ENCODE measurements around the gene TXNDC9. TPM values are rescaled to one million over a fixed set of nuclear protein-coding genes. Genes with fewer than 3 reads are reported as not detected.

The TXNDC9 gene, protein sequence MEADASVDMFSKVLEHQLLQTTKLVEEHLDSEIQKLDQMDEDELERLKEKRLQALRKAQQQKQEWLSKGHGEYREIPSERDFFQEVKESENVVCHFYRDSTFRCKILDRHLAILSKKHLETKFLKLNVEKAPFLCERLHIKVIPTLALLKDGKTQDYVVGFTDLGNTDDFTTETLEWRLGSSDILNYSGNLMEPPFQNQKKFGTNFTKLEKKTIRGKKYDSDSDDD
- total RNA-seq (2021; fragmentation: NEBNext Ultra II Directional; extraction: Animal tissue kit (Norgen Biotek cat#: 25700)), result 33.0 and 35.6 TPM in 2 replicates
- 9.5 and 12.9 TPM in 2 replicates for polyA plus RNA-seq (2011; rRNA removed)
- polyA plus RNA-seq (2011; cell fraction: cytosol; rRNA removed), result 19.9 TPM
- polyA plus RNA-seq (2011; cell fraction: nucleus; rRNA removed), result 6.4 TPM
- 19.5 to 42.0 TPM (median 23.5 TPM) in 4 replicates for polyA plus RNA-seq (2012, experiment 1 of 2)
- polyA plus RNA-seq (2012, experiment 2 of 2), result 12.6 TPM
- 29.2 TPM for polyA plus RNA-seq (2013, experiment 1 of 2)
- 28.4 TPM for polyA plus RNA-seq (2013, experiment 2 of 2)
- 21.5 and 22.2 TPM in 2 replicates for polyA minus RNA-seq (2011; rRNA and poly(A)+ RNA removed)
- 9.2 TPM for polyA minus RNA-seq (2011; cell fraction: cytosol; rRNA and poly(A)+ RNA removed)
- polyA minus RNA-seq (2011; cell fraction: nucleus; rRNA and poly(A)+ RNA removed), result 19.6 TPM
- long read RNA-seq, experiment 1, transcript TXNDC9-202 (4 exons, 1,111 nt), result minor isoform, 7 of 87 reads
- long read RNA-seq, experiment 1, transcript TXNDC9-201 (5 exons, 1,637 nt), result major isoform, 53 of 87 reads
- long read RNA-seq, experiment 1, partial matches to known transcripts, result 21 of 87 reads
- long read RNA-seq, experiment 1, other reads (novel, unspliced or antisense), result 5 of 87 reads
- long read RNA-seq, experiment 2, transcript TXNDC9-201 (5 exons, 1,637 nt), result major isoform, 115 of 127 reads
- long read RNA-seq, experiment 2, partial matches to known transcripts, result 2 of 127 reads
- long read RNA-seq, experiment 2, other reads (novel, unspliced or antisense), result 4 of 127 reads

DNA sequence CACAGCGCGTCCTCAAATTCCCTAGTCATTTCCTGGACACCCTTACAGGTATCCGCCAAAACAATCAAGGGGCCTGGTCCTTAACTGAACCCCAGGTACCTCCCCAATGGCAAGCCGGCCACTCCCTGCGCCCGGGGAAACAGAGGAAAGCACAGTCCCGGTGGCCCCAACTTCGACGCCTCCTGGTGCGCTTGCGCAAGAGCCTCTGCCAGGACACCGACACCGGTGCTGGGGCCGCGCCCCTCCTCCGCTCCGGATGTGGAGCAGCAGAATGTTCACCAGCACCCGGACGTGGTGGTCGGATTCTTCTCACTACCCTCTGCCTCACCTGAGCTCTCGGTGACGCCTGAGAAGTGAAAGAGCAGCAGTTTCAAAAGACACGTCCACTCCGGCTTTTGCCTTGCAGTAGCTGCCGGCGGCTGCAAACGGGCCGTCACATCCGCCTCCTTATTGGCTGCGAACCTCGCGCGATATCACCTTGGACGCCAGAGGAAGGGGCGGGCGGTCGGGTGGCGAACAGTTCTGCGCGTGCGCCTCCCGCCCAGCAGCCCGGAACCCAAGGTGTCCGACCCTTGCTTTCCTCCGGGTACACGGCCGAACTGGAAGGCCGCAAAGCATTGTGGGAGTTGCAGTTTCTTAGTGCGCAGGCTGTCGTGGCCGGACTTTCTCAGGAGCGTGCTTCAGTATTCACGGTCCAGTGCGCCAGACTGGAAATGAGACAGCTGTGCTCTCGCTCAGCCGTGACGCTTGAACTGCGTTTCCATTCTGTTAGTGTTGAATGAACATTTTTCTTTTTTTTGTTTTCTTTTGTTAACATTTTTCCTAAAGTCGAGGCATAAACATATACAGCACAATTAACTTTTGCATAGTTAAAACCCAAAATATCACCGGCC, at the start of gene TXNDC9:
Gene TXNDC9 (minus strand): TSS at position 423 of the 893 bp plus-strand sequence. CDS start 3,123 bp downstream, outside the sequence.
- peak within 1 kb of the TSS; percentile 91 for H2AFZ ChIP-seq (ENCODE audit: low read length)
- peak within 1 kb of the TSS; percentile 88 for H3K27ac ChIP-seq (ENCODE audit: low read depth, low read length)
- H2BK20ac ChIP-seq (ENCODE audit: low read length), result no peak within 1 kb of the TSS
- H4K91ac ChIP-seq (replicated peaks; ENCODE audit: insufficient read length, low read length), result peak within 1 kb of the TSS; percentile 85
- 1% methylated on average over 60 of the region's 60 CpGs; no CpG with 5 or more reads in 1 of the 2 experiments for WGBS, 2 experiments (ENCODE audit: extremely low coverage in 1 of 2, insufficient coverage in 1 of 2, insufficient read length in 1 of 2, insufficient replicate concordance in 2 of 2, low coverage in 1 of 2, low lambda C conversion rate in 2 of 2, missing lambda C conversion rate in 1 of 2)
- H3K9me3 ChIP-seq (ENCODE audit: insufficient read depth in 2 of 2, low read depth in 1 of 2, low read length in 1 of 2), result no peaks in the 10 kb centered on the region
- H3K27me3 ChIP-seq (replicated peaks in 1 of 4; ENCODE audit: control insufficient read depth in 3 of 4, extremely low read depth in 1 of 4, insufficient read depth in 3 of 4, low read length in 3 of 4), result no peaks in the 10 kb centered on the region
- H2BK15ac ChIP-seq (ENCODE audit: low read length), result 0 out of 2 replicates have a peak within 1 kb of the TSS, but pooled peaks have one; percentile 98
- H3K79me1 ChIP-seq (ENCODE audit: low read depth, low read length), result peaks cover 3% of the 10 kb centered on the region; the same call in 1 of the 2 replicates
- H4K5ac ChIP-seq (ENCODE audit: insufficient read length, low read depth, low read length), result peak within 1 kb of the TSS; percentile 95
- peak within 1 kb of the TSS; percentile 87 for H3K56ac ChIP-seq (replicated peaks; ENCODE audit: insufficient read length, low read depth, low read length)
- peak within 1 kb of the TSS; percentile 70 to 93 (median 89) for H3K9ac ChIP-seq (replicated peaks in 1 of 4; ENCODE audit: extremely low read depth in 1 of 4, low read depth in 3 of 4, low read length in 3 of 4)
- no peak within 1 kb of the TSS for H3K4ac ChIP-seq (replicated peaks; ENCODE audit: insufficient read length, low read depth, low read length)
- peaks cover 11% of the 10 kb centered on the region for H3K23me2 ChIP-seq (ENCODE audit: low read depth, low read length)
- peaks cover 2 to 5% of the 10 kb centered on the region in 2 experiments for H4K20me1 ChIP-seq (replicated peaks in 1 of 2; ENCODE audit: control insufficient read depth in 1 of 2, insufficient read depth in 2 of 2, low read length in 2 of 2)
- H3K79me2 ChIP-seq (ENCODE audit: control insufficient read depth in 1 of 2, insufficient read depth in 2 of 2, low read length in 2 of 2), result peaks cover 24 to 68% of the 10 kb centered on the region in 2 experiments
- ChIA-PET CTCF (ENCODE audit: partially characterized antibody) (interaction anchor here (0.7 to 3.2 kb wide), 17 partner anchors 11 to 925 kb away, joined by 3 to 9 read pairs (median 4); partner anchors contain the start of genes MITD1 and MRPL30), POLR2A (ENCODE audit: partially characterized antibody) (interaction anchor here (1.1 to 3.2 kb wide), 5 partner anchors 10 to 180 kb away, joined by 3 to 19 read pairs (median 3); partner anchors contain the start of genes MITD1 and MRPL30)
- H3K4me1 ChIP-seq (replicated peaks in 1 of 4; ENCODE audit: control insufficient read depth in 3 of 4, insufficient read depth in 4 of 4, low read length in 3 of 4), result peaks cover 0 to 4% (median 0%) of the 10 kb centered on the region in 4 experiments; a peak in 1 of 7 replicates
- H3K4me3 ChIP-seq (ENCODE audit: extremely low read depth in 1 of 4, insufficient read depth in 2 of 4, low read depth in 3 of 4, low read length in 4 of 4), result peak within 1 kb of the TSS; percentile 77 to 96 (median 87)
- no peak within 1 kb of the TSS for H2BK120ac ChIP-seq (replicated peaks; ENCODE audit: low read depth, low read length)
- H3K14ac ChIP-seq (ENCODE audit: insufficient read length), result no peak within 1 kb of the TSS
- H3K18ac ChIP-seq (ENCODE audit: extremely low read depth, low read length), result peak within 1 kb of the TSS; percentile 95
- H2BK12ac ChIP-seq (ENCODE audit: low read depth, low read length), result no peak within 1 kb of the TSS
- no peak within 1 kb of the TSS for H3K23ac ChIP-seq (ENCODE audit: insufficient read length)
- peaks cover 5 to 18% (median 13%) of the 10 kb centered on the region in 4 experiments; a peak in 6 of 8 replicates for H3K36me3 ChIP-seq (ENCODE audit: control insufficient read depth in 2 of 4, insufficient read depth in 4 of 4, low read length in 3 of 4)
- DNase-seq (ENCODE audit: low read depth in 1 of 2, low spot score in 2 of 2) (peak; percentile 95), FAIRE-seq (no peak)
- peak within 1 kb of the TSS; percentile 90; the same call in 1 of the 2 replicates for H4K8ac ChIP-seq (ENCODE audit: extremely low read depth, insufficient read depth, low read length)
- H2BK5ac ChIP-seq (ENCODE audit: low read depth, low read length), result peak within 1 kb of the TSS; percentile 97
- H3K4me2 ChIP-seq (ENCODE audit: insufficient read depth in 1 of 2, low read depth in 2 of 2, low read length in 2 of 2), result peak within 1 kb of the TSS; percentile 71 to 80
- no peak within 1 kb of the TSS for H2AK5ac ChIP-seq (ENCODE audit: low read depth, low read length)
- TF ChIP-seq HDAC2 (IDR thresholded peaks at IDR 0.05; ENCODE audit: borderline replicate concordance in 1 of 2, low read depth in 2 of 2, low read length in 2 of 2), result no peak
- TF ChIP-seq, protein P1, sequence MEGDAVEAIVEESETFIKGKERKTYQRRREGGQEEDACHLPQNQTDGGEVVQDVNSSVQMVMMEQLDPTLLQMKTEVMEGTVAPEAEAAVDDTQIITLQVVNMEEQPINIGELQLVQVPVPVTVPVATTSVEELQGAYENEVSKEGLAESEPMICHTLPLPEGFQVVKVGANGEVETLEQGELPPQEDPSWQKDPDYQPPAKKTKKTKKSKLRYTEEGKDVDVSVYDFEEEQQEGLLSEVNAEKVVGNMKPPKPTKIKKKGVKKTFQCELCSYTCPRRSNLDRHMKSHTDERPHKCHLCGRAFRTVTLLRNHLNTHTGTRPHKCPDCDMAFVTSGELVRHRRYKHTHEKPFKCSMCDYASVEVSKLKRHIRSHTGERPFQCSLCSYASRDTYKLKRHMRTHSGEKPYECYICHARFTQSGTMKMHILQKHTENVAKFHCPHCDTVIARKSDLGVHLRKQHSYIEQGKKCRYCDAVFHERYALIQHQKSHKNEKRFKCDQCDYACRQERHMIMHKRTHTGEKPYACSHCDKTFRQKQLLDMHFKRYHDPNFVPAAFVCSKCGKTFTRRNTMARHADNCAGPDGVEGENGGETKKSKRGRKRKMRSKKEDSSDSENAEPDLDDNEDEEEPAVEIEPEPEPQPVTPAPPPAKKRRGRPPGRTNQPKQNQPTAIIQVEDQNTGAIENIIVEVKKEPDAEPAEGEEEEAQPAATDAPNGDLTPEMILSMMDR (IDR thresholded peaks at IDR 0.05; ENCODE audit: control extremely low read depth in 1 of 3, insufficient read depth in 1 of 3, low read depth in 1 of 3, low read length in 3 of 3), result no peak
